MM.1S (cell line): ENCODE measurements around the gene IL1R2.

Source experiments
- DNase-seq: peaks from one replicate; pipeline ENCODE4 v3.0.0-alpha.2; 2015
- H2AFZ ChIP-seq: fragments of 300-600 bp; sonication (generic); 2 replicates; pipeline ENCODE4 v1.6.0; 2016; ENCODE audit warnings: antibody characterized with exemption, low read length
- H3F3A ChIP-seq: fragments of 300-600 bp; sonication (generic); 2 replicates; pipeline ENCODE4 v1.6.1; 2016; ENCODE audit warnings: mild to moderate bottlenecking, antibody characterized with exemption, low read length, moderate library complexity, mixed read lengths; ENCODE audit not compliant: insufficient read depth
- H3K27ac ChIP-seq: fragments of 300-600 bp; sonication (generic); 2 replicates; pipeline ENCODE4 v1.5.1; 2016; ENCODE audit warnings: mild to moderate bottlenecking, low read length
- H3K27me3 ChIP-seq: fragments of 300-600 bp; sonication (generic); replicated peaks from 2 replicates; pipeline ENCODE4 v1.6.0; 2016; ENCODE audit warnings: low read length; ENCODE audit not compliant: insufficient read depth
- H3K36me3 ChIP-seq: fragments of 300-600 bp; sonication (generic); replicated peaks from 2 replicates; pipeline ENCODE4 v1.6.1; 2016; ENCODE audit warnings: mild to moderate bottlenecking, low read length, mixed read lengths; ENCODE audit not compliant: insufficient read depth
- H3K4me1 ChIP-seq: fragments of 300-600 bp; sonication (generic); 2 replicates; pipeline ENCODE4 v1.6.1; 2016; ENCODE audit warnings: low read length, mixed read lengths
- H3K4me2 ChIP-seq: fragments of 300-600 bp; sonication (generic); 2 replicates; pipeline ENCODE4 v1.6.0; 2016; ENCODE audit warnings: low read depth, low read length
- H3K4me3 ChIP-seq: fragments of 300-600 bp; sonication (generic); 2 replicates; pipeline ENCODE4 v1.5.1; 2016; ENCODE audit warnings: low read length, mixed read lengths
- H3K79me2 ChIP-seq: fragments of 300-600 bp; sonication (generic); 2 replicates; pipeline ENCODE4 v1.6.1; 2016; ENCODE audit warnings: mixed run types, low read length, mixed read lengths
- H3K9ac ChIP-seq: fragments of 300-600 bp; sonication (generic); 2 replicates; pipeline ENCODE4 v1.6.1; 2016; ENCODE audit warnings: low read length, mixed read lengths
- H3K9me2 ChIP-seq: fragments of 300-600 bp; sonication (generic); replicated peaks from 2 replicates; pipeline ENCODE4 v1.6.1; 2016; ENCODE audit warnings: mild to moderate bottlenecking, low read length, mixed read lengths; ENCODE audit not compliant: insufficient read depth
- H3K9me3 ChIP-seq: fragments of 300-600 bp; sonication (generic); replicated peaks from 2 replicates; pipeline ENCODE4 v1.6.1; 2016; ENCODE audit warnings: mild to moderate bottlenecking, low read length, mixed read lengths; ENCODE audit not compliant: insufficient read depth
- H4K20me1 ChIP-seq: fragments of 300-600 bp; sonication (generic); 2 replicates; pipeline ENCODE4 v1.6.1; 2016; ENCODE audit warnings: mild to moderate bottlenecking, low read length, moderate library complexity, mixed read lengths; ENCODE audit not compliant: insufficient read depth
- EZH2 ChIP-seq: fragments of 300-600 bp; sonication (generic); optimal IDR thresholded peaks from 2 replicates; pipeline ENCODE3; 2017; ENCODE audit warnings: low read depth, mild to moderate bottlenecking, antibody characterized with exemption, low read length, mixed read lengths
- EZH2phosphoT487 ChIP-seq: fragments of 300-600 bp; sonication (generic); IDR thresholded peaks from 2 replicates; pipeline ENCODE4 v1.6.1; 2018; ENCODE audit warnings: antibody characterized with exemption, low read length
- TF ChIP-seq, protein P1 (sequence below): fragments of 300-600 bp; sonication (generic); IDR thresholded peaks from 2 replicates; pipeline ENCODE4 v1.5.1; 2016; ENCODE audit warnings: antibody characterized with exemption, low read length, mixed read lengths

The IL1R2 gene

DNA sequence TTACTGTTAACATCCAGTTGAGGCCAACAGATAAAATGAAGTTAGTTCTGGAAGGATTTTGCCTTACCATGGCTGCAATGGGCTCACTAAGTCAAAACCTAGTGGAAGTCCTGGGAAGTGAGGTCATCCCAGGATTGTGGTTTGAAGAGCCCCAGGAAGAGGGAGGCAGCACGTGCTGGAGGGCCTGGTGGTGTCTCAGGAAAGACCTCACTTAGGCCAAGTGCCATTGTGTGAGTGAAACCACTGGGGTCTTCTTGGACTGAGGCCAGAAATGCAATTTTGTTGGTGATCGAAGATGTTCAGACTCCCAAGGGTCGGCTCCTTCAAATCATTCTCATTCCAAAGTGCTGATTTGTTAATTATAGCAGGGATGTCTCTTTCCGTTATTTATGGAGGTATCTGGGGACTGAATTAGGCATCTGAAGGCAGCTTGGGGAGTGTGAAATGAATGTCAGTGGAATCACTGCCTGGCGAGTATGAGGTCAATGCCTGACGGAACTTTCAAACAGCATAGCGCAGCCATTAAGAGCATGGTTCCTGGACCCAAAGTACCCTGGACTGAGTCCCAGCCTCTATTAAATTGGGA, 60.0 kb downstream of the IL1R2 start:
- Histone ChIP-seq H3F3A (no peaks in the 10 kb centered on the region), H3K4me1 (no peaks in the 10 kb centered on the region), H3K4me2 (no peak overlapping the region), H4K20me1 (no peaks in the 10 kb centered on the region), H3K9ac (no peak overlapping the region), H3K36me3 (no peaks in the 10 kb centered on the region), H3K9me2 (no peaks in the 10 kb centered on the region), H3K27me3 (no peaks in the 10 kb centered on the region), H3K9me3 (no peaks in the 10 kb centered on the region), H3K4me3 (no peak overlapping the region), H2AFZ (no peak overlapping the region), H3K79me2 (no peaks in the 10 kb centered on the region), H3K27ac (no peak overlapping the region)
- TF ChIP-seq EZH2 = no peak
- TF ChIP-seq EZH2phosphoT487 = no peak
- TF ChIP-seq, protein P1, sequence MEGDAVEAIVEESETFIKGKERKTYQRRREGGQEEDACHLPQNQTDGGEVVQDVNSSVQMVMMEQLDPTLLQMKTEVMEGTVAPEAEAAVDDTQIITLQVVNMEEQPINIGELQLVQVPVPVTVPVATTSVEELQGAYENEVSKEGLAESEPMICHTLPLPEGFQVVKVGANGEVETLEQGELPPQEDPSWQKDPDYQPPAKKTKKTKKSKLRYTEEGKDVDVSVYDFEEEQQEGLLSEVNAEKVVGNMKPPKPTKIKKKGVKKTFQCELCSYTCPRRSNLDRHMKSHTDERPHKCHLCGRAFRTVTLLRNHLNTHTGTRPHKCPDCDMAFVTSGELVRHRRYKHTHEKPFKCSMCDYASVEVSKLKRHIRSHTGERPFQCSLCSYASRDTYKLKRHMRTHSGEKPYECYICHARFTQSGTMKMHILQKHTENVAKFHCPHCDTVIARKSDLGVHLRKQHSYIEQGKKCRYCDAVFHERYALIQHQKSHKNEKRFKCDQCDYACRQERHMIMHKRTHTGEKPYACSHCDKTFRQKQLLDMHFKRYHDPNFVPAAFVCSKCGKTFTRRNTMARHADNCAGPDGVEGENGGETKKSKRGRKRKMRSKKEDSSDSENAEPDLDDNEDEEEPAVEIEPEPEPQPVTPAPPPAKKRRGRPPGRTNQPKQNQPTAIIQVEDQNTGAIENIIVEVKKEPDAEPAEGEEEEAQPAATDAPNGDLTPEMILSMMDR = no peak
- DNase-seq = no peak

- H3K79me2 ChIP-seq = no peaks in the 10 kb centered on the region
- H3K4me3 ChIP-seq = no peak overlapping the region
- no peaks in the 10 kb centered on the region for H3K4me1 ChIP-seq
- TF ChIP-seq EZH2 (no peak), EZH2phosphoT487 (no peak)
- TF ChIP-seq, protein P1 = no peak
- H3K9me3 ChIP-seq = no peaks in the 10 kb centered on the region
- H3K9me2 ChIP-seq = no peaks in the 10 kb centered on the region
- H3K4me2 ChIP-seq = no peak overlapping the region
- no peaks in the 10 kb centered on the region for H4K20me1 ChIP-seq
- H3K27me3 ChIP-seq = no peaks in the 10 kb centered on the region
- no peaks in the 10 kb centered on the region for H3K36me3 ChIP-seq
- H3K27ac ChIP-seq = no peak overlapping the region
- H3F3A ChIP-seq = no peaks in the 10 kb centered on the region
- no peak overlapping the region for H3K9ac ChIP-seq
- H2AFZ ChIP-seq = no peak overlapping the region
- DNase-seq = no peak
Measured at GRCh38 chr2:102052365-102052764, 60.6 kb downstream of the IL1R2 start.

GRCh38 chr2:102053096-102053495, 61.3 kb downstream of the IL1R2 start:
- no peaks in the 10 kb centered on the region for H3K27me3 ChIP-seq
- H3K9me2 ChIP-seq = no peaks in the 10 kb centered on the region
- TF ChIP-seq, protein P1 = no peak
- no peak for TF ChIP-seq EZH2phosphoT487
- H3K4me2 ChIP-seq = no peak overlapping the region
- H3F3A ChIP-seq = no peaks in the 10 kb centered on the region
- H4K20me1 ChIP-seq = no peaks in the 10 kb centered on the region
- H2AFZ ChIP-seq = no peak overlapping the region
- H3K9me3 ChIP-seq = no peaks in the 10 kb centered on the region
- no peak overlapping the region for H3K4me3 ChIP-seq
- DNase-seq = no peak
- H3K4me1 ChIP-seq = no peaks in the 10 kb centered on the region
- H3K36me3 ChIP-seq = no peaks in the 10 kb centered on the region
- no peak overlapping the region for H3K9ac ChIP-seq
- no peak overlapping the region for H3K27ac ChIP-seq
- no peaks in the 10 kb centered on the region for H3K79me2 ChIP-seq
